Lower leg skin (tissue), 3 donors: ENCODE results near the gene CD151.

Experiments used
- POLR2A ChIP-seq, 2 donors: fragments of 450-650 bp; IDR thresholded peaks; one replicate each; pipeline ENCODE4 v1.6.1; 2016 to 2017; ENCODE audit warnings: antibody characterized with exemption in 2 of 2, mild to moderate bottlenecking in 1 of 2, moderate library complexity in 1 of 2
- TF ChIP-seq, protein P1 (sequence below), 3 donors: fragments of 450-650 bp; IDR thresholded peaks; one replicate each; pipeline ENCODE4 v1.5.1; 2016; ENCODE audit warnings: antibody characterized with exemption in 3 of 3, mild to moderate bottlenecking in 3 of 3, moderate library complexity in 2 of 3

DNA sequence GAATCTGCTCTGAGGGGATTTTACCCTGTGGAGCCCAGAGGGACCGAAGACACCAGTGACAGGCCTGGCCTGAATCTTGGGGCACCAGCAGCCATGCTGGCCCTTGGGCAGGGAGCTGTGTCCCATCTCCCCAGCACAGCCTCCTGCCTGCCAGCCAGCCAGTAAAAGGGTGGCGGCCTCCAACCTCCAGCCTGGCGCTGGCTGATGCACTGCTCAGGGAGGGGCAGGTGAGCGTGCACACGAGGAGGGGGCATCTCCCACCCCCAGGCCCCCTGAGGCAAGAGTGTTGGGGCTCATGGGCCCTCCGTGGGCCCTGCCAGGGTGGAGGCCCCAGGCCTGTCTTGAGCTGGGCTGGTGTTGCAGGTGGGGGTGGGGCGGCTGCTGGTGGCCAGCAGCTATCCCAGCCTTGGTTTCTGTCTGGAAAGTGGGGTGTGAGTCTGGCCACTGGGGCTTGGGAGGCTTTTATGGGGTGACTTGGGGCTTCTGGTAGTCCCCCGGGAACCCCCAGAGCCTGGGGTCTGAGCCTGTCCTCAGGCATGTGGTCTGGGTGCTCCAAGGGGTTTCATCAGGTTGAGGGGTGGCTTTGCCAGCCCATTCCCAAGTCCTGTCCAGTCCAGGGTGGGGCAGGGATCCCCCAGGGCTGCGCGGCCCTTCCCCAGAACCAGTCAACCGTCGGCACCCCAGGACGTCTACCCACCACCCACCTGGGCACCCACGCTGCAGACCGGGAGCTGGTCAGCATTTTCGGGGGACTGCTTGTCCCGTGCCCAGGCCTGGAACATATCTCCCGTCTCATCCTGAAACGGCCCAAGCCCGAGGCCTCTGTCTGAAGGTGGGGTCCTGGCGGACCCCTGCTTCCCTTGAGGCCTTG is 27.7 kb downstream of the CD151 start:
- TF ChIP-seq, protein P1, sequence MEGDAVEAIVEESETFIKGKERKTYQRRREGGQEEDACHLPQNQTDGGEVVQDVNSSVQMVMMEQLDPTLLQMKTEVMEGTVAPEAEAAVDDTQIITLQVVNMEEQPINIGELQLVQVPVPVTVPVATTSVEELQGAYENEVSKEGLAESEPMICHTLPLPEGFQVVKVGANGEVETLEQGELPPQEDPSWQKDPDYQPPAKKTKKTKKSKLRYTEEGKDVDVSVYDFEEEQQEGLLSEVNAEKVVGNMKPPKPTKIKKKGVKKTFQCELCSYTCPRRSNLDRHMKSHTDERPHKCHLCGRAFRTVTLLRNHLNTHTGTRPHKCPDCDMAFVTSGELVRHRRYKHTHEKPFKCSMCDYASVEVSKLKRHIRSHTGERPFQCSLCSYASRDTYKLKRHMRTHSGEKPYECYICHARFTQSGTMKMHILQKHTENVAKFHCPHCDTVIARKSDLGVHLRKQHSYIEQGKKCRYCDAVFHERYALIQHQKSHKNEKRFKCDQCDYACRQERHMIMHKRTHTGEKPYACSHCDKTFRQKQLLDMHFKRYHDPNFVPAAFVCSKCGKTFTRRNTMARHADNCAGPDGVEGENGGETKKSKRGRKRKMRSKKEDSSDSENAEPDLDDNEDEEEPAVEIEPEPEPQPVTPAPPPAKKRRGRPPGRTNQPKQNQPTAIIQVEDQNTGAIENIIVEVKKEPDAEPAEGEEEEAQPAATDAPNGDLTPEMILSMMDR (IDR thresholded peaks at IDR 0.05), result no peak
- no peak for TF ChIP-seq POLR2A (IDR thresholded peaks at IDR 0.05)
